Esophagus (tissue), 2 donors: Measurements from ENCODE around the gene STARD13. TPM values are rescaled to one million over a fixed set of nuclear protein-coding genes. Genes with fewer than 3 reads are reported as not detected.
"Not testable (repeated sequence)": the region's sequence is repeated elsewhere in the genome, so short reads cannot be mapped to it uniquely, and the experiment has no call there.

ENCODE experiments used
- H3K27ac ChIP-seq, 2 donors: one replicate each; pipeline ENCODE4 v1.5.1; 2013; ENCODE audit warnings: low read depth in 2 of 2, mild to moderate bottlenecking in 2 of 2, inconsistent platforms in 1 of 2, low read length in 1 of 2, moderate library complexity in 1 of 2
- H3K27me3 ChIP-seq, 2 donors: one replicate each; pipeline ENCODE4 v1.6.1; 2013; ENCODE audit warnings: low read length in 2 of 2, control low read depth in 1 of 2, mild to moderate bottlenecking in 1 of 2; ENCODE audit not compliant: insufficient read depth in 2 of 2, control insufficient read depth in 1 of 2
- H3K36me3 ChIP-seq, 2 donors: one replicate each; pipeline ENCODE4 v1.6.1; 2013; ENCODE audit warnings: low read length in 1 of 2; ENCODE audit not compliant: control insufficient read depth in 2 of 2, insufficient read depth in 2 of 2
- H3K4me1 ChIP-seq, 2 donors: one replicate each; pipeline ENCODE4 v1.6.1; 2013; ENCODE audit warnings: low read length in 1 of 2; ENCODE audit not compliant: control insufficient read depth in 2 of 2, insufficient read depth in 2 of 2
- H3K4me3 ChIP-seq, 2 donors: one replicate each; pipeline ENCODE4 v1.5.1; 2013; ENCODE audit warnings: low read length in 2 of 2, mild to moderate bottlenecking in 2 of 2, low read depth in 1 of 2, moderate library complexity in 1 of 2
- H3K9me3 ChIP-seq, 2 donors: one replicate each; pipeline ENCODE4 v1.6.1; 2013; ENCODE audit warnings: mild to moderate bottlenecking in 2 of 2, low read depth in 1 of 2, low read length in 1 of 2, moderate library complexity in 1 of 2; ENCODE audit not compliant: control insufficient read depth in 2 of 2, insufficient read depth in 1 of 2
- WGBS, 2 donors: extraction: QIAGEN DNeasy Blood & Tissue Kit; methylation state at CpG; one replicate each; pipeline ENCODE4 v1.1.7; 2013; 5-methylcytosine and 5-hydroxymethylcytosine counted together
- polyA plus RNA-seq, 2 donors: library from polyadenylated mRNA; stranded (reverse); fragments of 200-250 nt; gene quantifications; one replicate each; pipeline ENCODE4 v1.2.3, GENCODE V29; 2013
- donor health status: healthy with polysubstance abuse.
- donor health status: Bipolar disorder and iron deficiency.

STARD13 gene
- polyA plus RNA-seq, 2 donors: 1.6 to 3.0 TPM

DNA sequence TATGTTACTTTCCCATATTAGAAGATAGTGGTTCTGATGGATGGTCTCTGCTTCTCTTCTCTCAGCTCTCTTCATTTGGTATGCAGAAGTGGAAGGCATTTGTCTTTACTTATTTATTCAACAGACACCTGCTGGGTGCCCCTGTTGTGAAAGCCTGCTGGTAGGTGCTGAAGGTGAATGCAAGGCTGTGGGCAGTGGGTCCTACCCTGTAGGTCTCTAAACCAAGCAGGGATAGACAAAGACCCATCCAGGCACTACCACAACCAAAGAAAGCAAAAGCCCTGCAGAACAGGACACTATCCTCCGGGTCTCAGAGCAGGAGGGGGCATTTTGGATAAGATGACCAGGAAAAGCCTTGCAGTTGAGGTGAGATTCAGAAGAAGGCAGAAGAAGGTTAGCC is 106.1 kb downstream of the STARD13 start:
- Histone ChIP-seq H3K4me3 (no peak overlapping the region), H3K27ac (no peak overlapping the region), H3K36me3 (no peaks in the 10 kb centered on the region), H3K9me3 (no peaks in the 10 kb centered on the region), H3K27me3 (no peaks in the 10 kb centered on the region), H3K4me1 (no peaks in the 10 kb centered on the region)
- 88 to 89% methylated on average over 1 of the region's 1 CpG for WGBS, 2 donors

DNA sequence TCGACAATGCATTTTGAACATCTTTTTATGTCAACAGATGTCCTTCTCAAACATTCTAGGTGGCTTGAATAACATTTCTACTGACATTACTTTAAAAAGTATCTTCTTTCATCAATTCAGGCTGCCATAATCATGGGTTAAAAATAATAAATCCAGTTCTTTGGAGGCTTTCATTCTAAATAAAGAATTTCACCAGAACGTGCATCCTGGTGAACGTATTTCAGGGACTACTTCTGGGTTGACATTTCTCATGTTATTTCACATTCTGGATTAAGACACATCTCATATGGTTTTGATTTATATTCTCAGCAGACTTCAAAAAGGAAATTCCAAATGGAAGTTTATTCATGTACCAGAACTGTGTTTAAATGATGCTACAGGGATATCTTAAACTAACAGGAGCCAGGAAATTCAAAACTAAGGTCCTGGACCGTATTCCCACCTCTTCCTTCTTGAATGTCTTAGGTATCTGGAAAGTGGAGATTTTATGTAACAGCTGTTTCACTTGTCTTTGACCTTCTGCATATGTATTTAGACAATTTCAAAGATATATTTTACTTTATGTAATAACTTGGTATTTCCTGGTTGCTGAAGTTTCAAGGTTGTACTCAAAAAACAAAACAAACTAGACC is 107.2 kb downstream of the STARD13 start:
- 75 to 80% methylated on average over 4 of the region's 4 CpGs for WGBS, 2 donors
- Histone ChIP-seq H3K4me1 (no peaks in the 10 kb centered on the region), H3K27ac (no peak overlapping the region)

GRCh38 chr13:33177340-33178208 is 108.0 kb downstream of the STARD13 start:
- WGBS, 2 donors: 73 to 74% methylated on average over 4 of the region's 4 CpGs
- H3K27ac ChIP-seq: not testable (repeated sequence)

More for the DNA sequence above, 107.2 kb downstream of the STARD13 start:
- Histone ChIP-seq H3K36me3 (no peaks in the 10 kb centered on the region), H3K4me3 (no peak overlapping the region), H3K27me3 (no peaks in the 10 kb centered on the region), H3K9me3 (no peaks in the 10 kb centered on the region)

GRCh38 chr13:33176526-33176925 is 109.0 kb downstream of the STARD13 start:
- no peaks in the 10 kb centered on the region for H3K36me3 ChIP-seq
- no peak overlapping the region for H3K27ac ChIP-seq
- H3K4me1 ChIP-seq: no peaks in the 10 kb centered on the region
- no peaks in the 10 kb centered on the region for H3K27me3 ChIP-seq
- H3K4me3 ChIP-seq: no peak overlapping the region
- WGBS, 2 donors: 63 to 68% methylated on average over 1 of the region's 1 CpG
- H3K9me3 ChIP-seq: no peaks in the 10 kb centered on the region

More at GRCh38 chr13:33177340-33178208, 108.0 kb downstream of the STARD13 start:
- H3K9me3 ChIP-seq, H3K27me3 ChIP-seq, H3K36me3 ChIP-seq, H3K4me1 ChIP-seq, H3K4me3 ChIP-seq: not testable (repeated sequence)

- 40 to 46% methylated on average over 2 of the region's 2 CpGs for WGBS, 2 donors
- Histone ChIP-seq H3K4me1 (no peaks in the 10 kb centered on the region), H3K9me3 (no peaks in the 10 kb centered on the region), H3K27ac (no peak overlapping the region), H3K36me3 (no peaks in the 10 kb centered on the region), H3K4me3 (no peak overlapping the region), H3K27me3 (no peaks in the 10 kb centered on the region)
Observed at GRCh38 chr13:33175991-33176390, 109.6 kb downstream of the STARD13 start.

DNA sequence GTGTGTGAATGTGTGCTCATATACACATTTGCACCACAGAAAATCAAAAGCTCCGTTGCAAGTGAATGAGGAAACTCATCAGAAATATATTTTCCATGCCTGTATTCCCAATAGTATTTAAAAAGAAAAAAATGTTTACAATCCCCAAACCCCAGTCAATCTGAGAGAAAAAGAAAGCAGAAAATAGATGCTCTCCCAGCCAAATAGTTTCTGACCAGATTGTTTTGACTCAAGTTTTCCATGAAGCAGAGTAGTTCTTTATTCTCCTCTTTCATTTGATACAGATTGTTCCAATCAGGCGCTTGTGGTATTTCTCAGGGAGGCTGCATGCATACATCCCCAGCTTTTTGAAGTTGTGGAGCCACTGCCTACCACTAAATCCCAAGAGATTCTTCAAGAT is 110.6 kb downstream of the STARD13 start:
- no peaks in the 10 kb centered on the region for H3K36me3 ChIP-seq
- H3K27ac ChIP-seq: no peak overlapping the region
- WGBS, 2 donors: 69 to 84% methylated on average over 2 of the region's 2 CpGs

DNA sequence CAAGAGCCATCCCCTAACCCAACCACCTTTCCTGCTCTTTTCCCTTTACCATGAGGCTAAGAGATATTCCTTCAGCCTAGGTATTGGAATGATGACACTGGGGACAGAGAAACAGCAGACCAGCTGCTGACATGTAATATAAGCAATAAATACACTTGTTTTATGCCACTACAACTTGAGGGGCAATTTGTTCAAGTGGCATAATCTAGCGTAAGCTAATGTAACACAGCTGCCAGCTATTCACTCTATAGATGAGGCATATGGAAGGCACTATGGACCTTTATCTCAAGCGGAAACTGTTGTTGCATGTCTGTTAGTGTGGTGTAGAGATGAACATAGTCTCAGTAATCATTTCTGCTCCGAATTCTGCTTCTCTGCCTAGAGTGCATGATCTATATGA is 111.1 kb downstream of the STARD13 start:
- no peak overlapping the region for H3K27ac ChIP-seq
- 87 to 92% methylated on average over 3 of the region's 3 CpGs for WGBS, 2 donors

More for the DNA sequence above, 110.6 kb downstream of the STARD13 start:
- H3K4me1 ChIP-seq: no peaks in the 10 kb centered on the region
- H3K27me3 ChIP-seq: no peaks in the 10 kb centered on the region
- no peaks in the 10 kb centered on the region for H3K9me3 ChIP-seq
- H3K4me3 ChIP-seq: no peak overlapping the region

DNA sequence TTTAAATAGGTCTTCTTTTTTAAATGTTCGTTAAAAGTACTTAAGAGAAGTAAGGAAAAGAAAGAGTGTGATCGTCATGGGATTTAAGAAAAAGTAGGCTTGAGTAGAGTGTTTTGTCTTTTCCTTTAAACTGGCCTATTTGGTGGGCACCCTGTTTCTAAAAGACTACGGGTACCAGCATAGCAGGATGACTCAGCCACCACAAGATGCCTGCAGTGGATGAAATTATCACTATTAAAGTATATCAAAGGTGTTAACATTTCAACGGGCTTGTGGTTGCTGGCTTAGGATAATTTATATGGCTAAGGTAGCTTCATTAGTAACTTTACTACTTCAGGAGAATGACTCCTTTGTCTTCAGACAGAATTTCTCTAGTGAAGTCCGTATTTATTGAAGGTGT is 112.6 kb downstream of the STARD13 start:
- Histone ChIP-seq H3K27ac (no peak overlapping the region), H3K4me3 (no peak overlapping the region), H3K4me1 (no peaks in the 10 kb centered on the region), H3K27me3 (no peaks in the 10 kb centered on the region), H3K9me3 (no peaks in the 10 kb centered on the region), H3K36me3 (no peaks in the 10 kb centered on the region)
- 85 to 88% methylated on average over 5 of the region's 5 CpGs for WGBS, 2 donors

More for the DNA sequence above, 111.1 kb downstream of the STARD13 start:
- Histone ChIP-seq H3K36me3 (no peaks in the 10 kb centered on the region), H3K27me3 (no peaks in the 10 kb centered on the region), H3K4me1 (no peaks in the 10 kb centered on the region), H3K9me3 (no peaks in the 10 kb centered on the region), H3K4me3 (no peak overlapping the region)

GRCh38 chr13:33172400-33172799 is 113.2 kb downstream of the STARD13 start:
- Histone ChIP-seq H3K4me3 (no peak overlapping the region), H3K36me3 (no peaks in the 10 kb centered on the region), H3K27ac (no peak overlapping the region), H3K4me1 (no peaks in the 10 kb centered on the region), H3K27me3 (no peaks in the 10 kb centered on the region), H3K9me3 (no peaks in the 10 kb centered on the region)
- WGBS, 2 donors: 91% methylated on average over 2 of the region's 2 CpGs
